GM12878 (cell line): ENCODE measurements around the gene KIAA0319L.

Experiments
- CEBPZ ChIP-seq: fragments of 150-350 bp; IDR thresholded peaks from 2 replicates; pipeline ENCODE4 v1.6.1; 2016; ENCODE audit warnings: low read depth, low read length
- CTCF ChIP-seq, 3 experiments: IDR thresholded peaks in 2 of 3; conservative IDR thresholded peaks in 1 of 3; 2 replicates each; pipeline ENCODE4 v1.5.1; 2011; ENCODE audit warnings: low read depth in 3 of 3, low read length in 3 of 3, mild to moderate bottlenecking in 3 of 3, control low read depth in 2 of 3, moderate library complexity in 2 of 3, inconsistent platforms in 1 of 3, mixed read lengths in 1 of 3; ENCODE audit not compliant: control insufficient read depth in 2 of 3, insufficient read depth in 1 of 3; ENCODE audit errors: extremely low read depth in 1 of 3
- EP300 ChIP-seq, 2 experiments: fragments of 150-350 bp in 1 of 2; IDR thresholded peaks; 2 replicates each; pipeline ENCODE4 v1.6.1; 2011 to 2012; ENCODE audit warnings: low read depth in 2 of 2, low read length in 2 of 2, borderline replicate concordance in 1 of 2, improper control_type of control experiment in 1 of 2, inconsistent platforms in 1 of 2; ENCODE audit not compliant: control insufficient read depth in 1 of 2
- ETV6 ChIP-seq, 2 experiments: fragments of 450-650 bp in 1 of 2; IDR thresholded peaks in 1 of 2; conservative IDR thresholded peaks in 1 of 2; 2 replicates each; pipeline ENCODE4 v1.6.1; 2014; ENCODE audit warnings: antibody characterized with exemption in 1 of 2, borderline replicate concordance in 1 of 2, low read depth in 1 of 2, mild to moderate bottlenecking in 1 of 2, moderate library complexity in 1 of 2
- EZH2 ChIP-seq: IDR thresholded peaks from 2 replicates; pipeline ENCODE4 v1.6.1; 2012; ENCODE audit warnings: low read depth, mild to moderate bottlenecking, control low read depth, inconsistent platforms, low read length, borderline replicate concordance; ENCODE audit not compliant: control insufficient read depth
- GABPA ChIP-seq: IDR thresholded peaks from 2 replicates; pipeline ENCODE4 v1.6.1; 2014; ENCODE audit warnings: antibody characterized with exemption, low read depth, mild to moderate bottlenecking, inconsistent platforms
- MXI1 ChIP-seq: fragments of 150-350 bp; IDR thresholded peaks from 2 replicates; pipeline ENCODE4 v1.6.1; 2011; ENCODE audit warnings: low read depth, mild to moderate bottlenecking, inconsistent platforms, low read length, improper control_type of control experiment
- PML ChIP-seq: IDR thresholded peaks from 2 replicates; pipeline ENCODE4 v1.6.1; 2012; ENCODE audit warnings: low read length, inconsistent platforms
- POLR2AphosphoS2 ChIP-seq: IDR thresholded peaks from 2 replicates; pipeline ENCODE4 v1.6.1; 2011; ENCODE audit warnings: low read depth, mild to moderate bottlenecking, low read length, improper control_type of control experiment, moderate library complexity
- USF2 ChIP-seq: IDR thresholded peaks from 2 replicates; pipeline ENCODE4 v1.6.1; 2011; ENCODE audit warnings: low read depth, low read length, improper control_type of control experiment, borderline replicate concordance
- ZNF274 ChIP-seq: IDR thresholded peaks from one replicate; pipeline ENCODE4 v1.8.0; 2011; ENCODE audit not compliant: insufficient read length, insufficient read depth

GRCh38 chr1:35560256-35561225 lies 3.3 kb upstream of the KIAA0319L start:
- TF ChIP-seq ETV6 (conservative IDR thresholded peaks at IDR 0.05 in 1 of 2, IDR thresholded peaks at IDR 0.05 in 1 of 2; ENCODE audit: borderline replicate concordance in 1 of 2, low read depth in 1 of 2) (no peak), USF2 (no peak), CTCF (IDR thresholded peaks at IDR 0.05 in 2 of 3, conservative IDR thresholded peaks at IDR 0.05 in 1 of 3; ENCODE audit: control insufficient read depth in 2 of 3, extremely low read depth in 1 of 3, insufficient read depth in 1 of 3, low read depth in 3 of 3, low read length in 3 of 3) (no peak), MXI1 (no peak), PML (no peak), ZNF274 (no peak), POLR2AphosphoS2 (no peak), EZH2 (no peak), EP300 (IDR thresholded peaks at IDR 0.05; ENCODE audit: borderline replicate concordance in 1 of 2, control insufficient read depth in 1 of 2, low read depth in 2 of 2, low read length in 2 of 2) (no peak), CEBPZ (no peak), GABPA (no peak)
